HG02623 (cell line): ENCODE data around the gene PRR29.
A peak's percentile ranks its signal among the peaks of the same experiment; 100 is the strongest.

Experiments
- ATAC-seq: cut with Tn5 transposase; IDR thresholded peaks from one replicate; pipeline ENCODE4 v1.9.1; 2021; ENCODE audit warnings: moderate library complexity; ENCODE audit not compliant: unreplicated experiment

The PRR29 gene

DNA sequence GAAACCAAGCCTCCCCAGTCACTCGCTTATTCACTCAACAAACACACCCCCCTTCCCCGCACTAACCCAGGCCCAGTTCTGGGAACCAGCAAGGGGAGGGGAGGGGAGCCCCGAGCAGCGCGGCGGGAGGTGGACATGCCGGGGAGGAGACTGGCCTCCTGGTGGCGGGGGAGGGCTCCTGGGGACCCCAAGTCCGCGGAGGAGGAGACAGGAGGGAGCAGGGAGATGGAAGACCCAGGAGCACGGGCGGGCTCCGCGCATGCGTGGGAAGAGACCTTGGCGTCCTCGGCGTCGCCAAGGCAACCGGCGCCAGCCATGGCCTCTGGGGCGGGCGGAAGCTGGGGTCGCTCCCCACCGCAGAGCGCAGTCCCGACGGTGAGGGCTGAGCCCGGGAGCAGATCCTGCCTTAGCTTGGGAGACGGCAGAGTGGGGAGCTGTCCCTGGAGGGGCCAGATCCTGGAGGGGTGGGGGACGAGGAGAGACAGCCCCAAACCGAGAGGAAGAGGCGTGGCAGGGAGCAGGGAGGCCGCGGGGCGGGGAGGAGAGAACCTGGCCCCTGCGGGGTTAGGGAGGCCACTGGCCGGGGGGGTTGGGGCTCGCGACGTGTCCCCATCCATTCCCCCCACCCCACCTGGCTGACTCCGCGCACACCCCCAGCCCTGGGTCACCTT lies at the start of gene PRR29:
TSS of gene PRR29 (plus strand) at position 302 of the 671 bp plus-strand sequence. CDS start at position 316, 14 bp downstream.
- peak; percentile 53 for ATAC-seq

DNA sequence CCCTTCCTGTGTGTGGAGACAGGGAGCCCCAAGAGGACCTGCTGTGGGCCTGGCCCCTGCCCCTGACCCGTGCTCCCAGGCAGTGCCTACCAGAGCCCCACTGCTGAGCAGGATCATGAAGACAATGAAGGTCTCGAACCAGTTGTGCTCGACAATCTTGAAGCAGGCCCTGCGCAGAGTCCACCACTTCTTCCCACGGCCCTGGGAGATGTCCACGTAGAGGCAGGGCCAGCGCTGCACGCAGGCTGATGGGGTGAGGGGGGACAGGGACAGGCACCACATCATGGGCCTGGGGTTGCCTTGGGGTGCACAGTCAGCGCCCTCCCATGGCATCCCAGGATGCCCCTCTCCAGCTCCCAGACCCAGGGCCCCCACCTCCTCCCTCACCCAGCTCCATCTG lies 49.6 kb upstream of the PRR29 start:
- no peak for ATAC-seq

DNA sequence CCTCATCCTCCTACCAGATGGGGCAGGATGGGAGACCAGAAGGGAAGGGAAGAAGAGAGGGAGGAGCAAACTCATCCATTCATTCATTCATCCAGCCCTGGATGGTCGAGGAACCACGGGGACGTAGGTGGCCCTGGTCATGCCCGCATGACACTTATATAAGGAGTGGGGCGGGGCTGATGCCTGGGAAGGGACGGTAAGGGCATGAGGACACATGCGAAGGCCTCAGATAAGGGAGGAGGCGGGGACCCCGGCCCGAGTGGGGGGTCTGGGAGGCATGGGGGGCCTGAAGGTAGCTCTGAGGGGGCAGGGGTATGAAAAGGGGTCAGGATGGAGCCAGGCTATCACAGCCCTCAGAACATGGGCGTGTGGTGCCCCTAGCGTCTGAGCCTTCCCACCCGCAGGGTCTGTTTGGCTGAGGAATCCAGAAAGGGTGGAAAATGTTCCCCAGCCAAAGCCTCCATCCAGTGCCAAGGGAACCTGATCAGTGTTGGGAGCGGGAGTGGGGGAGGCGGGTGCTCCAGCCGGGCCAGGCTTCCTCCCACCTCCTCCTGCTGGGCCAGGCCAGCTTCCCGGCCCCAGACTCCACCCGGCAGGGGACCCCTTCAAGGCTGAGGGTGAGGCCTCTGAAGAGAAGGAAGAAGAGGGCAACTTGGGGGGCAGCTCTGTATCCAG lies 48.4 kb upstream of the PRR29 start:
- no peak for ATAC-seq

DNA sequence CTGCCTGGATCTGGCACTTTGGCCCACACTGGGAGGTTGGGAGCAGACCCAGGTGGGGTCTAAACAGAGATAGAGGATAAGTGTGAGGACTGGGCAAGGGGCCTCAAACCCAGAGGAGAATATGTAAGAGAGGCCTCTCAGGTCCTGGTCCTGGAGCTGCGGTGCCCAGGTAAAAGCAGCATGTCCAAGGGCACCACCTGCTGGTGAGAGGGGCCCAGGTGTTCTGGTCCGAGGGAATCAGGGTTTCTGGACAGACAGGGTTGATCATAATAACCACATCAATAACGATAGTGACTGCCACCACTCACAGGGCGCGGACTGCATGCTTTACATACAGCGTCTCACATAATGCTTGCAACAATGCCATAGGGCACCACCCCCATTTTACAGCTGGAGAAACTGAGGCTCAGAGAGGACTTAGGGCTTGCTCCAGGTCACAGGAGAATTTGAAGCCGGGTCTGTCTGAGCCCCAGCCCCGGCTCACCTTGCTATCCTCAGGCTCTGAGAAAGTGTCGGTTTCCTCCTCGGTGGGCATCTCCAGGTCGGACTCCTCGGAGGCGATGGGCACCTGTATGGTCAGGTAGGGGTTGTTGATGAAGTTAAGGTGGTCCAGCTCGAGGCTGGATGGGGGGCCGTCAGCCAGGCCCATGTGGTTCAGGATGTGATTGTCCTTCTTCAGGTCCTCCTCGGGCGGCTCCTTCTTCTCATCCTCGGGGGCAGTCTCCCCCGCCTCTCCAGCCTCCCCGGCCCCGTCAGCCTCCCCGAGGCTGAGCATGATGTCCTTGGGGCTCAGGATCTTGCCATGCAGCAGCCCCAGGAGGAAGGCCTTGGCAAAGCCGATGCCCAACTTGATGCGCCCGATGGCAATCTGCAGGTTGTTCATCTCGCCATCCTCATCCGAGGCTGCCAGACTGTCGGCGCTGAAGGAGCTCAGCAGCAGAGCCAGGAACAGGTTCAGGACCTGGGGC lies 46.9 kb upstream of the PRR29 start:
- ATAC-seq = no peak

DNA sequence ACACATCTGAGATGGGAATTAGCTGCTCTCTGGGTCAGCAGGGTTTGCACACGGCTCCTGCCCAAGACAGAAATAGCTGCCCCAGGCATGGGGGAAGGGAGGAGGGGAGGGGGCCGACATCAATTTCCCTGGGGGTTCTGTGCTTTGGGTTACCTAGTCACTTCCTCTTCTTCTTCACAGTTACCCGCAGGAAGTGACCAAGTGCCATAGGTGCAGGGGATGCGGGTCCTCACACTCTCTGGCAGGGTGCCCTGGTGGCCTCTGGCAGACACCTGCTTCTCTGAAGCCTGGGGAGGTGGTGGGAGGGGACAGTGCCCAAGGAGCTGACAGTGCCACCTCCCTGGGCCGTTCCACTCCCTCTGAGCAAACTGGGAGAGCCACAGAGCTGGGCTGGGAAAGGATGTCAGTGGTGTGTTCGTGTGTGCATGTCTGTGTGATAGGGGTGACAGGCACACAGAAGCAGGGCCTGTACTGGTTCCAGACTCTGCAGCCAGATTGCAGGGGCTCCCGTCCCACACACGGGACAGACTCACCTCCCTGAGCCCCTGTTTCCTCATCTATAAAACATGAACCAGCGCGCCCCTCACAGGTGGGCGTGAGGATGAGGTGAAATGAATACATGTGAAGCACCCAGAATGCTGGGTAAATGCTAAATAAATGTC lies 43.6 kb upstream of the PRR29 start:
- no peak for ATAC-seq

DNA sequence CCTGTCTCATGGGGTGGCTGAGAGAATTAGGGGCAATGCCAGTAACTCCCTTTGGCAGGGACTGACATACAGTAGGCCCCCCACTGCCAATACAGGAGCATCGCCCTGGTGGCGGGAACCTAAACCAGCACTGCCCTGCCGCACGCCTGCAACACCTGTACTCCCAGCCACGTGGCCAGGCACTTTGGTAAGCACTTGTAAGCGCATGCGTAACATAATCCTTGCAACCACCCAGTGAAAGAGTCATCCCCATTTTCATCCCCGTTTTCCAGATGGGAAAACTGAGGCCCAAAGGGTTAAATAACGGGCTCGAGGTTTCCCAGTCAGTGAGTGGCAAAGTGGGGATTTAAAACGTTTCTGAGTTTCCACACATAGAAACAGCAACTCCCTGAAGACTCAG lies 42.9 kb upstream of the PRR29 start:
- no peak for ATAC-seq

DNA sequence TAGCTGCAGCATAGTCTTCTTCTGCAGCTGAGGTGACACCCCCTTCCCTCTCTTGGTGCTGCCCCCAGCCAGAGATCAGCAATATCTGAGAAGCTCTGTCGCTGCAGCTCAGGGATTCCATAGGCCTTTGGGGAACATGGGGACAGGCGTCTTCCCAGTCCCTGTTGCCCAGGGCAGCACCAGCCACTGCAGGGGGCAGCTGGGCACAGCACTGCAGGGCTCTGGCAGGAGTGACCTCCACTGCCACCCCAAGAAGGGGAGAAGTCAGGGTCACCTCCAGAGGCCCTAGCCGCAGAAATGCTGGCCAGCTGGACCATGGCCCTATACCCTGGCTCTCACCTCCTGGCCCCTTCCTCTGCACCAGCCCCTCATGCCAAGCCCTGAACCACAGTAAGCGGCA lies 42.4 kb upstream of the PRR29 start:
- ATAC-seq = no peak

DNA sequence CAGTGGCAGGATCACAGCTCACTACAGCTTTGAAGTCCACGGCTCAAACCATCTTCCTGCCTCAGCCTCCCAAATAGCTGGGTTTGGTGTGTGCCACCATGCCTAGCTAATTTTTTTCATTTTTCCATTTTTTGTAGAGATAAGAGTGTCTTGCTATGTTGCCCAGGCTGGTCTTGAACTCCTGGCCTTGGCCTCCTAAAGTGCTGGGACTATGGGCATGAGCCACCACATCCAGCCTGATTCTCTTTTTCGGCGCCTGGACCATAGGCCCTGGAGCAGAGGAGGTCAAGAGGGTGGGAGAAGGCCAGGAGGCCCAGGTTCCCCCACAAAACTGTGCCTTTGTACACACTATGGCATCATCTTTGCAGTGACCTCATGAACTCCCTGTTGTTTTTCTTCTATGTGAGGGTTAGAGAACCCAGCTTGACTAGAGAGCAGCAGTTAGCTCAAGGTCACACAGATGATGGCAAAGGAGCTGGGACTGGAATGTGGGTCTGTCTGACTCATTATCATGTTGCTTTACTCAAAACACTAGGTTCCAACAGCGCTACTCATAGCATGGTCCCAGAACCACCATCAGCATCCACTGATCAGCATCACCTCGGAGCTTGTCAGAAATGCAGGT lies 41.7 kb upstream of the PRR29 start:
- ATAC-seq = no peak

DNA sequence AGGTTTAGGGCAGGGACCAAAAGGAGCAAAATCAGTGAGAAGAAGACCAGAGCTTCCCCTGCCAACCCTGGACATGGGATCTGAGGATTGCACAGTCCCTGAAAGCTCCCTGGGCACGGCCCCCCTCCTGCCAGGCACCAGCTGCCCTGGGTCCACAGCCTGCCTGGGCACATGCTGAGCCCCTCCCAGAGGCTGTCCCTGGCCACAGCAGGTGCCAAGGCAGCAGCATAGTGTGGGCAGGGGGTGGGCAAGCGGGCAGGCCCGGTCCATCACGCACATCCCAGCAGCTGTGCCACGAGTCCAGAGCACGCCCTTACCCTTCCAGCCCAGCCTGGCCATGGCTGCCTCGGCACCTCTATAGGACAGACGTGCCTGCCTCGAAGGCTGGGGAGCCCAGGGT lies 38.1 kb upstream of the PRR29 start:
- no peak for ATAC-seq

DNA sequence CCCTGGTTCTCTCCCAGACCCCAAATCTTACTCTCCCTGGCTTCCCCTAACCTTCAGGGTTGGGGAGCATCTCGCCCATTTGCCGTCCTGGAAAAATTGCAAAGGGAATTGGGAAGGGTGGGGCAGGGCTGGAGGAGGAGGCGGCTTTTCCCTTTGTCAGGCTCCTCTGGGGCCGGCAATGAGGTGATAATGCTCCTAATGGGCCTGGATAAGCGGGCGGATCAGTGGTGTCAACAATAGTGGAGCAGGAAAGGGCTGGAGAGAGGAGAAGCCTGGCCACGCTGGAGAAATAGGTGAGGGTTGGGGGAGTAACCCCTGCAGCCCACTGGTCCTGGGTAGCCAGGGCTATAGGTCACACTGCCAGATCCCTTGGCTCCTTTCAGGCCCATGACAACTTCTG lies 37.7 kb upstream of the PRR29 start:
- no peak for ATAC-seq

DNA sequence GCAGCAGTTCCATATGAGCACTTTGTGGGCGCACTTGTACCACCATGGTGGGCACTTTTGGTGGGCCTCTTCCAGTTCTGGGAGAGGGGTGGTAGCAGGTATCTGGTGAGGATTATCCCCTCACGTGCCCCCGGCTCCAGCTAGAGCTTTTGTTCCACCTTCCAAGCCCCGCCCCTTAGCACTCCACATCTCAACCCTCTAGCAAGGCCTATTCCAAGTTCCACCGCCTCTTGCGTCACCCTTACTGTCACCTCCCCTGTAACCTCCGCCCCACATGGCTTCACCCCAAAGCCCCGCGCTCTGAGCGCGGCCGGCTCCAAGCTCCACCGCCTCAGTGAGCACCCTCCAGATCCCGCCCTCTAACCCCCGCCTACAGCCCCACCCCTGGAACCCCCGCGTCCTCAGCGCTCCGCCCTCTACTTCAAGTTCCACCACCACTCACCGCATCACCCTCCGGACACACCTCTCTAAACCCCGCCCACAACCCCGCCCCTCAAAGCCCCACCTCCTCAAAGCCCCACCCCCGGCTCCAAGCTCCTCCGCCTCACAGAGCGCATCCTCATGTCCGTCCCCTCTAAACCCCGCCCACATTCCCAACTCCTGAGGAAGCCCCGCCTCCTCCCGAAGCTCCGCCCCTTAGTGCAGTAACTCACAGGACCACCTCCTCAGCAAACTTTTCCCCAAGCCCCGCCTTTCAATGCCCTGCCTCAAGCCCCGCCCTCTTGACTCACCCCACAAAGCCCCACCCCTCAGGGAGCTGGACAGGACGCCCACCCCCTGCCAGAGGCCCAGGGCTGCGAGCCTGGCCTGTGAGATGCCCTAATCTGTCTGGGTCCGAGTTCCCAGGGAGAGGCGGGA lies 36.6 kb upstream of the PRR29 start:
- no peak for ATAC-seq

DNA sequence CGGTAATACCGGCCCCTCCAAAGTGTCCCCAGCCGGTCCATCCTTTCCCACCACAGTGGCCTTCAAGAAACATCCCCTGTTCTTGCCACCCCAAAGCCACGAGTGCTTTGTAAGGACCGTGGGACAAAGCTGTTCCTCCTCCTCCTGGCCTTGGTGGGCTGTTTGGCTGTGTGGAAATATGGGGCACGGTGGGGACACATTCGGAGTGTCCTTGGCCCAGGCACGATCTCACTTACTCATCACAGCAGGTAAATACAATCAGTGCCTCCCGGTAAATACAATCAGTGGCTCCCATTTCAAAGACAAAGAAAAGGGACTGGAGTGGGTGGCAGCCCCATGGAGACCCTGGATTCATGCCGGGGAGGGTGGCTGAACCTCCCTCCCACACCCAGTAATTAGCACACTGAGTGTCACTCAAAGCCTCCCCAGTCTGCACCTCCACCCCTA lies 35.8 kb upstream of the PRR29 start:
- no peak for ATAC-seq

DNA sequence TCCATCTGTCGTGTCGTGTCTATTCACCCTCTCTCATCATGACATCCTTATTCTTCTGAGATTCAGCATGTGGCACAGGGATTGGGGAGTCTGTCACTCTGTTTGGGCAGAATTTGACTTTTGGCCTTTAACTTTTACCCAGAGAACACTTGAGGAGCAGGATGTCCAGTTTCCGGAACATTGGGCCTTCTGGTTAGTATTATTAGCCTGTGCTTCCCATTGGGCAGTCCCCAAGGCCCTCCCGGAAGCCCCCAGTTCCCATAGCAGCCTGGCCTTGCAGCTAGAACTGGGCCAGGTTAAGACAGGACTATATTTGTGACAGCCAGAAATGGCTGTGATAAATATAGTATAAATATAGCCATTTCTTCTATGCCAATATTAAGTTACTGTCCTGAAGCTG lies 35.0 kb upstream of the PRR29 start:
- no peak for ATAC-seq

DNA sequence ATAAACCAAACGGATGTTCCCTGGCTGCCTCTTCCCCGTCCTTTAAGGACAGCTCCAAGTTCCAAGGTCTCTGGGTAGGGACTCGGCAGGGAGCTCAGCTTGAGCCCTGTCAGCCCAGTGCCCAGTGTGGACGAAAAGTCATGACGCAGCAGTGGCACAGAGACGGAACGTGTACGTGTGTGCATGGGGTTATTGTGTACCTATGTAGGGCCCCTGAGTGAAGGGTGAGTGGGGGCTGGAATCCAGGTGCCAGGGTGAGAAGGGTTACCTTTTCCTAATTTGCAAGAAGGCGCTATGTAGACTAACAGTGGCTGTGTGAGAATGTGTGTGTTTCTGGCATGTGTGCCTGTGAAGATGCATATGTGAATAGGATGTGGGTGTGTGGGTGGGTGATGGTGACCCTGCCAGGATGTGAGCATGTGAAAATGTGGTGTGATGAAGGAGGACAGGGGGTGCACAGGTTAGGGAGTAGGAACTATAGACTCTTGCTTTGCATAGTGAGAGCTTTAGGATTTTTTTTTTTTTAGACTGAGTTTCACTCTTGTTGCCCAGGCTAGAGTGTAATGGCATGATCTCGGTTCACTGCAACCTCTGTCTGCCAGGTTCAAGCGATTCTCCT lies 31.4 kb upstream of the PRR29 start:
- ATAC-seq = peak; percentile 53

DNA sequence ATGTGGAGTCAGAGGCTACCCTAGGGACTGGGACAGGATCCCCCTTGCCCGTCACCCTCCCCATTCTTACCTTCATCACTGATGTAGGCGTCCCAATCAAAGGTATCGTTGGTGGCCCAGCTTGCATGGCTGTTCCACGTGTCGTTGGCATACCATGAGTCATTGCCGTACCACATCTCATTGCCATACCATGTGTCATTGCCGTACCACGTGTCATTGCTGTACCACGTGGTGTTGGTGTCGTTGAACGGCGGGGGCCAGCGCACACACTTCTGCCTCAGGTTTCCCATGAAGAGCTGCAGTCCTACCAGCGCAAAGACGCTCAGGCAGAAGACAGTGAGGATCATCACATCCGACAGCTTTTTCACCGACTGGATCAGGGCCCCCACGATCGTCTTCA lies 30.2 kb upstream of the PRR29 start:
- no peak for ATAC-seq

DNA sequence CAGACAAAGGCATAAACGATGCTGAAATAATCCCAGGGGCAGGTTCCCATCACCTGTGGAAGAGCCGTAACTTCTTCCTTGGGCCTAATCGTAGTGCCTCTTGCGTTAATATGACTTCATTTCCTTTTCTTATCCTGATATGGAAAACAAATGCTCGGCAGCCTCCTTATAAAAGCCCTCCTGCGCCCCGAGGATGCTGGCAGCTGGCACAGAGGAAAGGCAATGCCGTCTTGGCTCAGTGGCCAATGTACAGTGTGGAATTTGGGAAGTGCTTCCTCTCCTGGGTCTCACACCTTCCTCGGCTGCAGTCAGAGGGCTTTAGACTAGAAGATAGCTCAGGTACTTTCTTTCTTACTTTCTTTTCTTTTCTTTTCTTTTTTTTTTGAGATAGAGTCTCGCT lies 28.9 kb upstream of the PRR29 start:
- no peak for ATAC-seq

DNA sequence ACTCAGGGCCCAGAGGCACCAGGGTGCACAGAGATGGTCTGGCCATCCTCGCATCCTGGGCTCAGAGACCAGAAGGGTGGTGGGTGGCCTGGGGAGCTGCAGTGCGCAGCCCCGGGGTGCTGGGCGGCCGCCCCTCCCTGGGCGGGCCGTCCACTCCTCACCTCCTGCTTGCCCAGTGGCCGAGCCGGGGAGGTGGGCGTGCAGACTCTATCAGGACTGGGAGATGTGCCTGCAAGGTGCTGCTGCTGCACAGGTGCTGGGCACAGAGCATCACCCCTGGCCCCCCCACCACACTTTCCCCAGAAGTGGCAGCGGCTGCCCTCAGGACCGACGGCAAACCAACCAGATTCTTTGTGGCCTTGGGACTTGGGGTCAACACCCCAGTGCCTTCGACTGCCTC lies 25.4 kb upstream of the PRR29 start, which contains the start of gene SCN4A:
TSS of gene SCN4A (minus strand) at position 123 of the 400 bp plus-strand sequence. CDS start at position 46, 77 bp downstream.
- no peak for ATAC-seq

DNA sequence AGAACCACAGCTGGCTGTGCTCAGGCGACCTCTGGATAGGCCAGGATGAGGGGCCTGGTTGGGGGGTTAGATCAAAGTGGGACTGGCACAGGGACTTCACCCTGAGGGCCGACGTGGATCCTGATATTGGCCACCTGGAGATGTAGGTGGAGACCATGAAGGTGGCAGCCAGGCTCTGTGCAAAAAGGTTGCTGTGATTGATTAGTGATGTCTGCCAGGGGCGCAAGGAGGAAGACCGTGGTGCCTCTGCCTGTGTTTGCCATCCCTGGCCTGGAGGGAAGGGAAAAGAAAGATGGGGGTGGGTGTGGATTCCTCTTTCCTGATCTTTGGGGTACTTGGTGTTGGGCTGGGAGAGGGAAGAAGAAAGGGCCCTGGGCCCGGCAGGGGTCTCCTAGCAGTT lies 24.9 kb upstream of the PRR29 start:
- ATAC-seq = no peak

DNA sequence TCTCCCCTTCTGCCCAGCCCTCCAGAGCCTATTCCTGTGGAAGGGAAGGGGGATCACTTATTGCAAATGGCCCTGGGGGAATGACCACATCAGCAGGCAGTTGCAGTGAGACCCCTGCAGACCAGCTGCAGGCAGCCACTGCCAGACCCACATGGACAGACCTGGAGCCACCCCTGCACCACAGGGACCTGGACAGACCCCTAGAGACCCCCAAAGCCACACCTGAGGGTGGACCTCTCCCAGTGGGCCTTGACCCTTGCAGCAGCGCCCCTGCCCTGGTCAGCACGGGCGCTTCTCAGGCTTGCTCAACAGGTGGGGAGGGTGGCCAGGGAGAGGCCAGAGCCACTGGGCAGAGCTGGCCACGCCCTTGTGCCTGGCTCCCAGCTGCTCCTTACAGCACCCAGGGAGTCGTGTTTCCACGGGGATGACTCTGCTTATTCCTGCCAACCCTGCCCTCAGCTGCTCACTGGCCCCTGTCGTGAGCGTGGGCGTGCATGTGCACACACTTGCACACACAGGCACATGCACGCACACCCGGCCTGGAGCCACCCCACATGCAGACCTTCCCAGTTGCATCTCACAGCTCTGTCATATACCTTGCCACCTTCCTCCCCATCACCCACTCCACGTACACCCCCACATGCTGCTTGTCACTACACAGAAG lies 24.1 kb upstream of the PRR29 start:
- no peak for ATAC-seq
